HG02610 (cell line): ENCODE measurements around the gene CENPH.
"Not testable (repeated sequence)": the region's sequence is repeated elsewhere in the genome, so short reads cannot be mapped to it uniquely, and the experiment has no call there.

Source experiments
- ATAC-seq: cut with Tn5 transposase; IDR thresholded peaks from one replicate; pipeline ENCODE4 v1.9.1; 2021; ENCODE audit warnings: mild to moderate bottlenecking, moderate library complexity; ENCODE audit not compliant: unreplicated experiment

The CENPH gene

GRCh38 chr5:69245031-69245430 is 55.6 kb downstream of the CENPH start:
- no peak for ATAC-seq

GRCh38 chr5:69248019-69248418 is 58.6 kb downstream of the CENPH start:
- no peak for ATAC-seq

GRCh38 chr5:69250593-69250992 is 61.2 kb downstream of the CENPH start:
- ATAC-seq, result no peak

GRCh38 chr5:69252437-69252836 is 63.1 kb downstream of the CENPH start:
- ATAC-seq, result no peak

- not testable (repeated sequence) for ATAC-seq
These were observed 66.6 kb downstream of the CENPH start for GRCh38 chr5:69255940-69256339.

- no peak for ATAC-seq
These were observed 68.2 kb downstream of the CENPH start for GRCh38 chr5:69257577-69257976.
